Right atrium auricular region (tissue), 2 donors: ENCODE measurements around the gene FAM13A. TPM values are rescaled to one million over a fixed set of nuclear protein-coding genes. Genes with fewer than 3 reads are reported as not detected.
"Not testable (repeated sequence)": the region's sequence is repeated elsewhere in the genome, so short reads cannot be mapped to it uniquely, and the experiment has no call there.

Experiments
- DNase-seq: peaks from one replicate; pipeline ENCODE4 v3.0.0-alpha.2; 2019; ENCODE audit warnings: low spot score
- H3K27ac ChIP-seq, 2 donors: fragments of 200-600 bp; sonication (generic); 1 replicate in 1 of 2; 2 replicates in 1 of 2; pipeline ENCODE4 v1.5.1; 2016 to 2019
- H3K27me3 ChIP-seq, 2 donors: fragments of 200-600 bp; sonication (generic); one replicate each; pipeline versions ENCODE4 v1.5.1 to v1.6.0; 2017 to 2019
- H3K36me3 ChIP-seq: fragments of 200-600 bp; sonication (generic); one replicate; pipeline ENCODE4 v1.5.1; 2016
- H3K4me1 ChIP-seq, 2 donors: fragments of 200-600 bp; sonication (generic); one replicate each; pipeline versions ENCODE4 v1.5.1 to v1.6.0; 2017 to 2019
- H3K4me3 ChIP-seq, 2 donors: fragments of 200-600 bp; sonication (generic); 1 replicate in 1 of 2; 2 replicates in 1 of 2; pipeline ENCODE4 v1.5.1; 2017 to 2019; ENCODE audit warnings: mild to moderate bottlenecking in 1 of 2, moderate library complexity in 1 of 2
- H3K9me3 ChIP-seq, 2 donors: fragments of 200-600 bp; sonication (generic); one replicate each; pipeline ENCODE4 v1.5.1; 2019
- CTCF ChIP-seq, 2 donors: fragments of 200-600 bp; sonication (generic); IDR thresholded peaks; one replicate each; pipeline ENCODE4 v1.5.1; 2019; ENCODE audit warnings: antibody characterized with exemption in 2 of 2
- total RNA-seq, 2 donors: library from RNA; depleted of rRNA; stranded (reverse); fragments of >200 nt; gene quantifications; one replicate each; pipeline ENCODE4 v1.1.0, GENCODE V29; 2016

FAM13A gene
- total RNA-seq, 2 donors from 2014 or later = 8.1 to 13.6 TPM

- Histone ChIP-seq H3K27ac (no peak overlapping the region), H3K4me3 (no peak overlapping the region), H3K4me1 (peaks cover 0 to 10% of the 10 kb centered on the region in 2 donors), H3K9me3 (no peaks in the 10 kb centered on the region), H3K27me3 (no peaks in the 10 kb centered on the region), H3K36me3 (no peaks in the 10 kb centered on the region)
- no peak for TF ChIP-seq CTCF (IDR thresholded peaks at IDR 0.05)
- DNase-seq = no peak
Measured at GRCh38 chr4:89000844-89001360, 56.1 kb downstream of the FAM13A start.

- H3K9me3 ChIP-seq = no peaks in the 10 kb centered on the region
- H3K4me3 ChIP-seq = no peak overlapping the region
- DNase-seq = no peak
- H3K4me1 ChIP-seq = peaks cover 0 to 10% of the 10 kb centered on the region in 2 donors
- H3K27me3 ChIP-seq = no peaks in the 10 kb centered on the region
- H3K27ac ChIP-seq = no peak overlapping the region
- H3K36me3 ChIP-seq = no peaks in the 10 kb centered on the region
- TF ChIP-seq CTCF (IDR thresholded peaks at IDR 0.05) = no peak
Measured at GRCh38 chr4:89000382-89000781, 56.6 kb downstream of the FAM13A start.

GRCh38 chr4:88999392-88999930 lies 57.5 kb downstream of the FAM13A start:
- H3K36me3 ChIP-seq = no peaks in the 10 kb centered on the region
- no peaks in the 10 kb centered on the region for H3K27me3 ChIP-seq
- no peak overlapping the region for H3K4me3 ChIP-seq
- H3K9me3 ChIP-seq = no peaks in the 10 kb centered on the region
- H3K27ac ChIP-seq = no peak overlapping the region
- no peak for TF ChIP-seq CTCF (IDR thresholded peaks at IDR 0.05)
- H3K4me1 ChIP-seq = peaks cover 0 to 10% of the 10 kb centered on the region in 2 donors
- DNase-seq = no peak

GRCh38 chr4:88998891-88999290 lies 58.1 kb downstream of the FAM13A start:
- peaks cover 0 to 10% of the 10 kb centered on the region in 2 donors for H3K4me1 ChIP-seq
- H3K4me3 ChIP-seq = no peak overlapping the region
- no peak for TF ChIP-seq CTCF (IDR thresholded peaks at IDR 0.05)
- no peak for DNase-seq
- no peak overlapping the region for H3K27ac ChIP-seq
- H3K36me3 ChIP-seq = no peaks in the 10 kb centered on the region
- H3K9me3 ChIP-seq = no peaks in the 10 kb centered on the region
- H3K27me3 ChIP-seq = no peaks in the 10 kb centered on the region

- peaks cover 0 to 10% of the 10 kb centered on the region in 2 donors for H3K4me1 ChIP-seq
- H3K27me3 ChIP-seq = no peaks in the 10 kb centered on the region
- H3K9me3 ChIP-seq = no peaks in the 10 kb centered on the region
- no peak overlapping the region for H3K27ac ChIP-seq
- H3K4me3 ChIP-seq = no peak overlapping the region
- no peaks in the 10 kb centered on the region for H3K36me3 ChIP-seq
- DNase-seq = no peak
- no peak for TF ChIP-seq CTCF (IDR thresholded peaks at IDR 0.05)
Measured at GRCh38 chr4:88998001-88998400, 59.0 kb downstream of the FAM13A start.

GRCh38 chr4:88995874-88996273 lies 61.1 kb downstream of the FAM13A start:
- no peaks in the 10 kb centered on the region for H3K9me3 ChIP-seq
- no peaks in the 10 kb centered on the region for H3K36me3 ChIP-seq
- TF ChIP-seq CTCF (IDR thresholded peaks at IDR 0.05) = no peak
- H3K4me1 ChIP-seq = peaks cover 0 to 9% of the 10 kb centered on the region in 2 donors
- H3K27ac ChIP-seq = no peak overlapping the region
- no peaks in the 10 kb centered on the region for H3K27me3 ChIP-seq
- H3K4me3 ChIP-seq = no peak overlapping the region
- no peak for DNase-seq

GRCh38 chr4:88995257-88995656 lies 61.7 kb downstream of the FAM13A start:
- not testable (repeated sequence) for H3K9me3 ChIP-seq, DNase-seq, H3K27me3 ChIP-seq, H3K27ac ChIP-seq, H3K4me3 ChIP-seq, H3K36me3 ChIP-seq
- peaks cover 0 to 16% of the 10 kb centered on the region in 2 donors for H3K4me1 ChIP-seq
